SK-N-SH (cell line): ENCODE data around the gene CEL.

Source experiments
- EP300 ChIP-seq, 2 experiments: IDR thresholded peaks; 2 replicates each; pipeline versions ENCODE4 v1.4.0 to v1.6.1; 2012; ENCODE audit warnings: borderline replicate concordance in 1 of 2, low read depth in 1 of 2, low read length in 1 of 2
- FOXM1 ChIP-seq: IDR thresholded peaks from 2 replicates; pipeline ENCODE4 v1.4.0; 2012; ENCODE audit warnings: low read depth, mild to moderate bottlenecking
- MEF2A ChIP-seq: IDR thresholded peaks from 2 replicates; pipeline ENCODE4 v1.4.0; 2012; ENCODE audit warnings: low read depth, borderline replicate concordance
- MXI1 ChIP-seq: IDR thresholded peaks from 2 replicates; pipeline ENCODE4 v1.6.1; 2012; ENCODE audit warnings: mild to moderate bottlenecking, low read depth, low read length, improper control_type of control experiment
- POLR2AphosphoS5 ChIP-seq: IDR thresholded peaks from 2 replicates; pipeline ENCODE4 v1.6.1; 2012; ENCODE audit warnings: low read depth, low read length
- RAD21 ChIP-seq: IDR thresholded peaks from 2 replicates; pipeline ENCODE4 v1.6.1; 2012; ENCODE audit warnings: mild to moderate bottlenecking, low read length
- SIN3A ChIP-seq: IDR thresholded peaks from 2 replicates; pipeline ENCODE4 v1.6.1; 2012; ENCODE audit warnings: low read depth, mild to moderate bottlenecking, low read length, moderate library complexity, borderline replicate concordance
- TEAD4 ChIP-seq: IDR thresholded peaks from 2 replicates; pipeline ENCODE4 v1.4.0; 2012; ENCODE audit warnings: mild to moderate bottlenecking, borderline replicate concordance; ENCODE audit not compliant: insufficient read depth
- TF ChIP-seq, protein P1 (sequence below): fragments of 200-600 bp; sonication (generic); IDR thresholded peaks from 2 replicates; pipeline ENCODE4 v1.6.1; 2017; ENCODE audit warnings: antibody characterized with exemption, mild to moderate bottlenecking, moderate library complexity
- TF ChIP-seq, protein P2 (sequence below): IDR thresholded peaks from 2 replicates; pipeline ENCODE4 v1.4.0; 2012; ENCODE audit warnings: low read depth, borderline replicate concordance
- TF ChIP-seq, protein P3 (sequence below): IDR thresholded peaks from 2 replicates; pipeline ENCODE4 v1.4.0; 2012; ENCODE audit warnings: low read depth, borderline replicate concordance
- TF ChIP-seq, protein P4 (sequence below): IDR thresholded peaks from 2 replicates; pipeline ENCODE4 v1.6.1; 2012; ENCODE audit warnings: mild to moderate bottlenecking, low read depth, low read length, moderate library complexity
- TF ChIP-seq, protein P5 (sequence below): fragments of 150-350 bp; IDR thresholded peaks from 2 replicates; pipeline ENCODE4 v1.6.1; 2016; ENCODE audit warnings: mild to moderate bottlenecking, low read depth, low read length

DNA sequence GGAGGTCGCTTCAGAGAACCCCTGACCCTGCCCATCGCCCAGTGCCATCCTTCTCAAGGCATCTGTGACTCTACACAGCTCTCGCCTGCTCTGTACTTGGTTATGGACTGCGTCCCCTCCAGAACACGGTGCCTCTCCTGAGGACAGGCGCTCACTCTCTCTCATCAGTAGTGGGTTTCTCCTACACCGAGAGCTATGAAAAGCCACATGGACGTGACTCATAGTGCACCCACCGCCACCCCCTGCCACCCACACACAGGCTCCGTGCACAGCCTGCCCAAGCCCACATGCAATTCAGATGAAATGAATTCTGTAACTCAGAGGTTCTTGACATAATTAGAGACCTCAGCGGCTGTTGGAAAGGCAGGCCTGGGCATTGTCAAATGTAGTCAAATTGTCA is 17.1 kb upstream of the CEL start:
- TF ChIP-seq MEF2A (no peak), FOXM1 (no peak), POLR2AphosphoS5 (no peak), SIN3A (no peak), RAD21 (no peak), EP300 (IDR thresholded peaks at IDR 0.05; ENCODE audit: borderline replicate concordance in 1 of 2, low read depth in 1 of 2, low read length in 1 of 2) (no peak), TEAD4 (no peak), MXI1 (no peak)
- TF ChIP-seq, protein P1, sequence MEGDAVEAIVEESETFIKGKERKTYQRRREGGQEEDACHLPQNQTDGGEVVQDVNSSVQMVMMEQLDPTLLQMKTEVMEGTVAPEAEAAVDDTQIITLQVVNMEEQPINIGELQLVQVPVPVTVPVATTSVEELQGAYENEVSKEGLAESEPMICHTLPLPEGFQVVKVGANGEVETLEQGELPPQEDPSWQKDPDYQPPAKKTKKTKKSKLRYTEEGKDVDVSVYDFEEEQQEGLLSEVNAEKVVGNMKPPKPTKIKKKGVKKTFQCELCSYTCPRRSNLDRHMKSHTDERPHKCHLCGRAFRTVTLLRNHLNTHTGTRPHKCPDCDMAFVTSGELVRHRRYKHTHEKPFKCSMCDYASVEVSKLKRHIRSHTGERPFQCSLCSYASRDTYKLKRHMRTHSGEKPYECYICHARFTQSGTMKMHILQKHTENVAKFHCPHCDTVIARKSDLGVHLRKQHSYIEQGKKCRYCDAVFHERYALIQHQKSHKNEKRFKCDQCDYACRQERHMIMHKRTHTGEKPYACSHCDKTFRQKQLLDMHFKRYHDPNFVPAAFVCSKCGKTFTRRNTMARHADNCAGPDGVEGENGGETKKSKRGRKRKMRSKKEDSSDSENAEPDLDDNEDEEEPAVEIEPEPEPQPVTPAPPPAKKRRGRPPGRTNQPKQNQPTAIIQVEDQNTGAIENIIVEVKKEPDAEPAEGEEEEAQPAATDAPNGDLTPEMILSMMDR: no peak
- TF ChIP-seq, protein P2, sequence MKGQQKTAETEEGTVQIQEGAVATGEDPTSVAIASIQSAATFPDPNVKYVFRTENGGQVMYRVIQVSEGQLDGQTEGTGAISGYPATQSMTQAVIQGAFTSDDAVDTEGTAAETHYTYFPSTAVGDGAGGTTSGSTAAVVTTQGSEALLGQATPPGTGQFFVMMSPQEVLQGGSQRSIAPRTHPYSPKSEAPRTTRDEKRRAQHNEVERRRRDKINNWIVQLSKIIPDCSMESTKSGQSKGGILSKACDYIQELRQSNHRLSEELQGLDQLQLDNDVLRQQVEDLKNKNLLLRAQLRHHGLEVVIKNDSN: no peak
- TF ChIP-seq, protein P3, sequence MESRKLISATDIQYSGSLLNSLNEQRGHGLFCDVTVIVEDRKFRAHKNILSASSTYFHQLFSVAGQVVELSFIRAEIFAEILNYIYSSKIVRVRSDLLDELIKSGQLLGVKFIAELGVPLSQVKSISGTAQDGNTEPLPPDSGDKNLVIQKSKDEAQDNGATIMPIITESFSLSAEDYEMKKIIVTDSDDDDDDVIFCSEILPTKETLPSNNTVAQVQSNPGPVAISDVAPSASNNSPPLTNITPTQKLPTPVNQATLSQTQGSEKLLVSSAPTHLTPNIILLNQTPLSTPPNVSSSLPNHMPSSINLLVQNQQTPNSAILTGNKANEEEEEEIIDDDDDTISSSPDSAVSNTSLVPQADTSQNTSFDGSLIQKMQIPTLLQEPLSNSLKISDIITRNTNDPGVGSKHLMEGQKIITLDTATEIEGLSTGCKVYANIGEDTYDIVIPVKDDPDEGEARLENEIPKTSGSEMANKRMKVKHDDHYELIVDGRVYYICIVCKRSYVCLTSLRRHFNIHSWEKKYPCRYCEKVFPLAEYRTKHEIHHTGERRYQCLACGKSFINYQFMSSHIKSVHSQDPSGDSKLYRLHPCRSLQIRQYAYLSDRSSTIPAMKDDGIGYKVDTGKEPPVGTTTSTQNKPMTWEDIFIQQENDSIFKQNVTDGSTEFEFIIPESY: no peak
- TF ChIP-seq, protein P4, sequence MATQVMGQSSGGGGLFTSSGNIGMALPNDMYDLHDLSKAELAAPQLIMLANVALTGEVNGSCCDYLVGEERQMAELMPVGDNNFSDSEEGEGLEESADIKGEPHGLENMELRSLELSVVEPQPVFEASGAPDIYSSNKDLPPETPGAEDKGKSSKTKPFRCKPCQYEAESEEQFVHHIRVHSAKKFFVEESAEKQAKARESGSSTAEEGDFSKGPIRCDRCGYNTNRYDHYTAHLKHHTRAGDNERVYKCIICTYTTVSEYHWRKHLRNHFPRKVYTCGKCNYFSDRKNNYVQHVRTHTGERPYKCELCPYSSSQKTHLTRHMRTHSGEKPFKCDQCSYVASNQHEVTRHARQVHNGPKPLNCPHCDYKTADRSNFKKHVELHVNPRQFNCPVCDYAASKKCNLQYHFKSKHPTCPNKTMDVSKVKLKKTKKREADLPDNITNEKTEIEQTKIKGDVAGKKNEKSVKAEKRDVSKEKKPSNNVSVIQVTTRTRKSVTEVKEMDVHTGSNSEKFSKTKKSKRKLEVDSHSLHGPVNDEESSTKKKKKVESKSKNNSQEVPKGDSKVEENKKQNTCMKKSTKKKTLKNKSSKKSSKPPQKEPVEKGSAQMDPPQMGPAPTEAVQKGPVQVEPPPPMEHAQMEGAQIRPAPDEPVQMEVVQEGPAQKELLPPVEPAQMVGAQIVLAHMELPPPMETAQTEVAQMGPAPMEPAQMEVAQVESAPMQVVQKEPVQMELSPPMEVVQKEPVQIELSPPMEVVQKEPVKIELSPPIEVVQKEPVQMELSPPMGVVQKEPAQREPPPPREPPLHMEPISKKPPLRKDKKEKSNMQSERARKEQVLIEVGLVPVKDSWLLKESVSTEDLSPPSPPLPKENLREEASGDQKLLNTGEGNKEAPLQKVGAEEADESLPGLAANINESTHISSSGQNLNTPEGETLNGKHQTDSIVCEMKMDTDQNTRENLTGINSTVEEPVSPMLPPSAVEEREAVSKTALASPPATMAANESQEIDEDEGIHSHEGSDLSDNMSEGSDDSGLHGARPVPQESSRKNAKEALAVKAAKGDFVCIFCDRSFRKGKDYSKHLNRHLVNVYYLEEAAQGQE: no peak
- TF ChIP-seq, protein P5, sequence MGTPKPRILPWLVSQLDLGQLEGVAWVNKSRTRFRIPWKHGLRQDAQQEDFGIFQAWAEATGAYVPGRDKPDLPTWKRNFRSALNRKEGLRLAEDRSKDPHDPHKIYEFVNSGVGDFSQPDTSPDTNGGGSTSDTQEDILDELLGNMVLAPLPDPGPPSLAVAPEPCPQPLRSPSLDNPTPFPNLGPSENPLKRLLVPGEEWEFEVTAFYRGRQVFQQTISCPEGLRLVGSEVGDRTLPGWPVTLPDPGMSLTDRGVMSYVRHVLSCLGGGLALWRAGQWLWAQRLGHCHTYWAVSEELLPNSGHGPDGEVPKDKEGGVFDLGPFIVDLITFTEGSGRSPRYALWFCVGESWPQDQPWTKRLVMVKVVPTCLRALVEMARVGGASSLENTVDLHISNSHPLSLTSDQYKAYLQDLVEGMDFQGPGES: no peak
